ENCODE data around the gene LMNA.

GRCh38 chr1:156120318-156120717 is 5.8 kb downstream of the LMNA start:
- TF ChIP-seq CTCF (IDR thresholded peaks at IDR 0.05) (no peak), POLR2A (IDR thresholded peaks at IDR 0.05) (no peak)
